GM18505 (cell line): Measurements from ENCODE around the gene WSCD1.

Experiments
- ATAC-seq: cut with Tn5 transposase; IDR thresholded peaks from one replicate; pipeline ENCODE4 v1.9.1; 2021; ENCODE audit not compliant: unreplicated experiment
- POLR2A ChIP-seq: IDR thresholded peaks from 4 replicates; pipeline ENCODE4 v1.6.1; 2011; ENCODE audit warnings: borderline replicate concordance; ENCODE audit not compliant: insufficient read depth, insufficient read length; ENCODE audit errors: extremely low read depth

WSCD1 gene

GRCh38 chr17:6142701-6143100, 72.5 kb downstream of the WSCD1 start:
- ATAC-seq = no peak
- no peak for TF ChIP-seq POLR2A

- no peak for TF ChIP-seq POLR2A
- no peak for ATAC-seq
These were observed 75.8 kb downstream of the WSCD1 start for GRCh38 chr17:6145946-6146345.

GRCh38 chr17:6147042-6147441, 76.9 kb downstream of the WSCD1 start:
- ATAC-seq = no peak
- no peak for TF ChIP-seq POLR2A

- TF ChIP-seq POLR2A = no peak
- ATAC-seq = no peak
These were observed 83.2 kb downstream of the WSCD1 start for GRCh38 chr17:6153375-6153774.

GRCh38 chr17:6157716-6158115, 87.5 kb downstream of the WSCD1 start:
- no peak for ATAC-seq
- TF ChIP-seq POLR2A = no peak

- no peak for TF ChIP-seq POLR2A
- ATAC-seq = no peak
These were observed 89.5 kb downstream of the WSCD1 start for GRCh38 chr17:6159541-6160231.

- TF ChIP-seq POLR2A = no peak
- ATAC-seq = no peak
These were observed 90.0 kb downstream of the WSCD1 start for GRCh38 chr17:6160232-6160555.

- no peak for TF ChIP-seq POLR2A
- no peak for ATAC-seq
These were observed 91.0 kb downstream of the WSCD1 start for GRCh38 chr17:6160911-6161855.

GRCh38 chr17:6162216-6162615, 92.0 kb downstream of the WSCD1 start:
- ATAC-seq = no peak
- TF ChIP-seq POLR2A = no peak

GRCh38 chr17:6162892-6163291, 92.7 kb downstream of the WSCD1 start:
- TF ChIP-seq POLR2A = no peak
- no peak for ATAC-seq

GRCh38 chr17:6163612-6164333, 93.6 kb downstream of the WSCD1 start:
- TF ChIP-seq POLR2A = no peak
- ATAC-seq = no peak

GRCh38 chr17:6164996-6165395, 94.8 kb downstream of the WSCD1 start:
- no peak for TF ChIP-seq POLR2A
- ATAC-seq = no peak

- no peak for TF ChIP-seq POLR2A
- ATAC-seq = no peak
These were observed 95.6 kb downstream of the WSCD1 start for GRCh38 chr17:6165806-6166205.
